ENCODE results near the gene NOTCH1.

The NOTCH1 gene

GRCh38 chr9:136544964-136545691 lies 720 bp downstream of the NOTCH1 start:
- no peak for DNase-seq (ENCODE audit: low spot score)

- DNase-seq (ENCODE audit: low spot score) = no peak
Observed at GRCh38 chr9:136544548-136544963, 1.3 kb downstream of the NOTCH1 start.

- no peak for DNase-seq (ENCODE audit: low spot score)
Observed at GRCh38 chr9:136543830-136544547, 1.9 kb downstream of the NOTCH1 start.

GRCh38 chr9:136543280-136543679 lies 2.6 kb downstream of the NOTCH1 start:
- no peak for DNase-seq (ENCODE audit: low spot score)

- no peak for DNase-seq (ENCODE audit: low spot score)
Observed at GRCh38 chr9:136542241-136543040, 3.4 kb downstream of the NOTCH1 start.

GRCh38 chr9:136541709-136542108 lies 4.1 kb downstream of the NOTCH1 start:
- DNase-seq (ENCODE audit: low spot score) = no peak

GRCh38 chr9:136541179-136541578 lies 4.7 kb downstream of the NOTCH1 start:
- no peak for DNase-seq (ENCODE audit: low spot score)

GRCh38 chr9:136539427-136540421 lies 6.1 kb downstream of the NOTCH1 start:
- DNase-seq (ENCODE audit: low spot score) = no peak

- no peak for DNase-seq (ENCODE audit: low spot score)
Observed at GRCh38 chr9:136538599-136539426, 7.0 kb downstream of the NOTCH1 start.

GRCh38 chr9:136537896-136538598 lies 7.8 kb downstream of the NOTCH1 start:
- no peak for DNase-seq (ENCODE audit: low spot score)

- no peak for DNase-seq (ENCODE audit: low spot score)
Observed at GRCh38 chr9:136537411-136537810, 8.4 kb downstream of the NOTCH1 start.

- DNase-seq (ENCODE audit: low spot score) = no peak
Observed at GRCh38 chr9:136536721-136537241, 9.1 kb downstream of the NOTCH1 start.

- no peak for DNase-seq (ENCODE audit: low spot score)
Observed at GRCh38 chr9:136536051-136536720, 9.7 kb downstream of the NOTCH1 start.

GRCh38 chr9:136535070-136535469 lies 10.8 kb downstream of the NOTCH1 start:
- no peak for DNase-seq (ENCODE audit: low spot score)

- DNase-seq (ENCODE audit: low spot score) = no peak
Observed at GRCh38 chr9:136534366-136534765, 11.5 kb downstream of the NOTCH1 start.

- no peak for DNase-seq (ENCODE audit: low spot score)
Observed at GRCh38 chr9:136533775-136534157, 12.1 kb downstream of the NOTCH1 start.

- DNase-seq (ENCODE audit: low spot score) = no peak
Observed at GRCh38 chr9:136532799-136533774, 12.8 kb downstream of the NOTCH1 start.

Data from cerebellar cortex (tissue), 1 donor.